Calu3 (cell line): ENCODE measurements around the gene CYTH2. TPM values are rescaled to one million over a fixed set of nuclear protein-coding genes. Genes with fewer than 3 reads are reported as not detected.
A peak's percentile ranks its signal among the peaks of the same experiment; 100 is the strongest.

Experiments used
- BruUV-seq: library from RNA; stranded (reverse); fragments of 400-500 nt; replicated peaks from 2 replicates; lab custom pipeline; 2021; lab: Mats Ljungman, UMichigan
- CTCF ChIA-PET: fragments of 300-600 bp; sonication (Branson Sonifier 250); formaldehyde crosslinking; loops from one replicate; lab custom pipeline; 2022; ENCODE audit warnings: antibody characterized with exemption; lab: Charles Lee
- DNase-seq: peaks from one replicate; pipeline ENCODE4 v3.0.0; 2022
- H3K27ac Mint-ChIP-seq: one replicate; pipeline ENCODE4 v1.8.0; 2022; ENCODE audit warnings: mixed read lengths; ENCODE audit not compliant: unreplicated experiment
- H3K27me3 Mint-ChIP-seq: one replicate; pipeline ENCODE4 v1.8.0; 2022; ENCODE audit warnings: mixed read lengths; ENCODE audit not compliant: unreplicated experiment
- H3K36me3 Mint-ChIP-seq: one replicate; pipeline ENCODE4 v1.8.0; 2022; ENCODE audit warnings: mild to moderate bottlenecking, moderate library complexity, mixed read lengths; ENCODE audit not compliant: insufficient read depth, unreplicated experiment
- H3K4me1 Mint-ChIP-seq: one replicate; pipeline ENCODE4 v1.8.0; 2022; ENCODE audit warnings: mild to moderate bottlenecking, low read depth, mixed read lengths; ENCODE audit not compliant: unreplicated experiment
- H3K4me3 Mint-ChIP-seq: one replicate; pipeline ENCODE4 v1.8.0; 2022; ENCODE audit warnings: mild to moderate bottlenecking, low read depth, moderate library complexity, mixed read lengths; ENCODE audit not compliant: unreplicated experiment
- H3K9me3 Mint-ChIP-seq: one replicate; pipeline ENCODE4 v1.8.0; 2022; ENCODE audit warnings: low read depth, mixed read lengths; ENCODE audit not compliant: unreplicated experiment
- intact Hi-C: fragments of 100-400 bp; cut with micrococcal nuclease; formaldehyde crosslinking; loops from one replicate; pipeline ENCODE4 v1.10.0; 2022; ENCODE audit not compliant: unreplicated experiment
- total RNA-seq: library from RNA; stranded (reverse); gene quantifications from 2 replicates; pipeline ENCODE4 v1.2.3, GENCODE V29; 2022
- TF ChIP-seq, protein P1 (sequence below): fragments of 200-600 bp; IDR thresholded peaks from one replicate; pipeline ENCODE4 v1.8.0; 2022; ENCODE audit warnings: antibody characterized with exemption; ENCODE audit not compliant: unreplicated experiment

The CYTH2 gene
- total RNA-seq, 1 experiment from 2014 or later: 109 TPM

GRCh38 chr19:48443256-48443655 is 25.9 kb upstream of the CYTH2 start:
- intact Hi-C loops: no loop called here
- peaks cover 16% of the 10 kb centered on the region for H3K4me1 Mint-ChIP-seq
- TF ChIP-seq, protein P1, sequence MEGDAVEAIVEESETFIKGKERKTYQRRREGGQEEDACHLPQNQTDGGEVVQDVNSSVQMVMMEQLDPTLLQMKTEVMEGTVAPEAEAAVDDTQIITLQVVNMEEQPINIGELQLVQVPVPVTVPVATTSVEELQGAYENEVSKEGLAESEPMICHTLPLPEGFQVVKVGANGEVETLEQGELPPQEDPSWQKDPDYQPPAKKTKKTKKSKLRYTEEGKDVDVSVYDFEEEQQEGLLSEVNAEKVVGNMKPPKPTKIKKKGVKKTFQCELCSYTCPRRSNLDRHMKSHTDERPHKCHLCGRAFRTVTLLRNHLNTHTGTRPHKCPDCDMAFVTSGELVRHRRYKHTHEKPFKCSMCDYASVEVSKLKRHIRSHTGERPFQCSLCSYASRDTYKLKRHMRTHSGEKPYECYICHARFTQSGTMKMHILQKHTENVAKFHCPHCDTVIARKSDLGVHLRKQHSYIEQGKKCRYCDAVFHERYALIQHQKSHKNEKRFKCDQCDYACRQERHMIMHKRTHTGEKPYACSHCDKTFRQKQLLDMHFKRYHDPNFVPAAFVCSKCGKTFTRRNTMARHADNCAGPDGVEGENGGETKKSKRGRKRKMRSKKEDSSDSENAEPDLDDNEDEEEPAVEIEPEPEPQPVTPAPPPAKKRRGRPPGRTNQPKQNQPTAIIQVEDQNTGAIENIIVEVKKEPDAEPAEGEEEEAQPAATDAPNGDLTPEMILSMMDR: no peak
- H3K4me3 Mint-ChIP-seq: no peak overlapping the region
- H3K27me3 Mint-ChIP-seq: peaks cover 39% of the 10 kb centered on the region
- peak; percentile 43 for DNase-seq
- H3K9me3 Mint-ChIP-seq: no peaks in the 10 kb centered on the region
- peaks cover 41% of the 10 kb centered on the region for H3K36me3 Mint-ChIP-seq
- CTCF ChIA-PET: interaction anchor here (0.5 to 1.4 kb wide), 5 partner anchors 19 to 207 kb away, joined by 3 to 4 read pairs (median 3); partner anchors contain the start of gene KDELR1
- BruUV-seq: no TSS peak
- H3K27ac Mint-ChIP-seq: no peak overlapping the region

DNA sequence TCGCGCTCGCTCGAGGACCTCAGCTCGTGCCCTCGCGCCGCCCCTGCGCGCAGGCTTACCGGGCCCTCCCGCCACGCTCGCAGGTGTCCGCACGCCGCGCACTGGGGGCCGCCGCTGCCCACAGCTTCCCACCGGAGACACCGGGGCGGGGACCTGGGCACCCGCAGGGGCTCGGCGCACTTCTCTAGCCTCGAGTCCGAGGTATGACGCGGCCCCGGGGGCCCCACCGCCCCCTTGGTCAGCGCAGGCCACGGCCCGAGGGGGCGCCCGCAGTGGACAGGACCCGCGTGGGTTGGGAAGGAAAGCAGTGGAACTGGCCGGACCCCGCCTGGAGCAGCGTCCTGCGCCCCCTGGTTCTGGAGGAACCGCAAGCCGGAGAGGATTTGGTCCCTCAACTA is 25.4 kb upstream of the CYTH2 start:
- BruUV-seq: no TSS peak
- no peak for DNase-seq
- TF ChIP-seq, protein P1: no peak
- intact Hi-C loops: no loop called here
- peaks cover 39% of the 10 kb centered on the region for H3K27me3 Mint-ChIP-seq
- H3K36me3 Mint-ChIP-seq: peaks cover 45% of the 10 kb centered on the region
- no peaks in the 10 kb centered on the region for H3K9me3 Mint-ChIP-seq
- peak overlapping the region; percentile 97 for H3K27ac Mint-ChIP-seq
- peak overlapping the region; percentile 99 for H3K4me3 Mint-ChIP-seq
- CTCF ChIA-PET: interaction anchor here (0.5 to 1.4 kb wide), 5 partner anchors 19 to 208 kb away, joined by 3 to 4 read pairs (median 3); partner anchors contain the start of gene KDELR1
- peaks cover 16% of the 10 kb centered on the region for H3K4me1 Mint-ChIP-seq

DNA sequence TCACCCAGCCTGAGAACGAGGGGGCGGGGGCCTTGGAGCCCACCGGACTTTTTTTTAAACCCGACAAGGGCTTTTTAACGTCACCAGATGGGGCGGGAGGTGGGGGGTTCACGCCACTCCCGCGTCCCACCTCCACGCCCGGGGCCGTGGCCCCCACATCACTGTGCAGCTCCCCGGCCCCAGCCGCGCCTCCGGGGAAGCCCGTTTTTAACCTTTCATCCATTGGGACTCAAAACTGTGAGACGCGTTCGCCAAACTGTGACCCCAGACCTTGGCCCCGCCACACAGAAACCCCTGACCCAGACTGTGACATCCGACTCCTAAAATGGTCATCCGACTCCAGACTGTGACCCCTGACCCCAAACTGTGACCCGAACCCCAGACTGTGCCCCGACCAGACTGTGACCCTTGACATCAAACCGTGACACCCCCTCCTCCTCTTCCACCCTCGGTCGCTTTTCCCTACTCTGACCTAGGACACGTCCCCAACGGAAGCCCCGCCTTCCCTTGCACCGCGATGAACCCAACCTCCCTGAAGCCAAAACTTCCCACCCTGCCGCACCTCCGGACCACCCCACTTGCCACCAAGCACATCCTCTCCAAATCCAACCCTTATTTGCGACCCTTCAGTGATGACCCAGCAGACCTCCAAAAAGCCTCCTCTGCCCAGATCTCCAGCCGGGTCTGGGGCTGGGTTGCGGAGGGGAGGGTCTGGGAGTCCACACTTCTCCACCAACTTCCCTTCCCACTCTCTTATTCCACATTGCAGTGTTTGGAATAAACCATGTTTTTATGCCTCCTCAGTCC is 24.8 kb upstream of the CYTH2 start:
- intact Hi-C loops: no loop called here
- DNase-seq: no peak
- Mint-ChIP-seq H3K27ac (peak overlapping the region; percentile 97), H3K4me3 (peak overlapping the region; percentile 99), H3K9me3 (no peaks in the 10 kb centered on the region), H3K27me3 (peaks cover 39% of the 10 kb centered on the region), H3K4me1 (peaks cover 16% of the 10 kb centered on the region), H3K36me3 (peaks cover 48% of the 10 kb centered on the region)
- CTCF ChIA-PET: interaction anchor here (0.6 to 2.5 kb wide), 6 partner anchors 18 to 140 kb away, joined by 3 to 27 read pairs (median 6); partner anchors contain the start of gene KDELR1
- TF ChIP-seq, protein P1: no peak
- no TSS peak for BruUV-seq

DNA sequence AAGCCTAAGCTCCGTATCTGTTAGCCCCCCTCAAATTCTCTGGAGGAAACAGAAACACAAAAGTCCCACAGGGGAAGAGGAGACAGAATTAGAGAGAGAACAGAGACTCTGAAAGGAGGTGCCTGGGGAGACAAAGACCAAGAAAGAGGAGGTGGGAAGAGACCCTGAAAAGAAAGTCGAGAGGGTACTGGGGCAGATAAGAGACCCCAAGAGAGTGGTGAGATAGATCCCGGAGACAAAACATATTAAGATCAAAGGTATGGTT is 24.3 kb upstream of the CYTH2 start:
- H3K36me3 Mint-ChIP-seq: peaks cover 54% of the 10 kb centered on the region

More for the DNA sequence above, 24.3 kb upstream of the CYTH2 start:
- CTCF ChIA-PET: interaction anchor here (1.0 to 2.5 kb wide), 8 partner anchors 17 to 139 kb away, joined by 3 to 27 read pairs (median 8); partner anchors contain the start of genes KDELR1, SYNGR4 and TMEM143
- peak overlapping the region; percentile 99 for H3K4me3 Mint-ChIP-seq
- no peaks in the 10 kb centered on the region for H3K9me3 Mint-ChIP-seq
- H3K27ac Mint-ChIP-seq: peak overlapping the region; percentile 97
- BruUV-seq: no TSS peak
- intact Hi-C loops: loop anchor here (1.0 kb wide), 2 partner anchors 54 to 139 kb away; partner anchors contain the start of gene KDELR1
- peaks cover 16% of the 10 kb centered on the region for H3K4me1 Mint-ChIP-seq
- no peak for DNase-seq
- TF ChIP-seq, protein P1: no peak
- H3K27me3 Mint-ChIP-seq: peaks cover 39% of the 10 kb centered on the region
